ENCODE measurements around the gene KRT222.

Gene KRT222

GRCh38 chr17:40664582-40665333 is at the start of gene KRT222:
Gene KRT222, minus strand, starts transcription at chr17:40665177. Its CDS starts 78 bp downstream, at chr17:40665099.
- no peak for DNase-seq

DNA sequence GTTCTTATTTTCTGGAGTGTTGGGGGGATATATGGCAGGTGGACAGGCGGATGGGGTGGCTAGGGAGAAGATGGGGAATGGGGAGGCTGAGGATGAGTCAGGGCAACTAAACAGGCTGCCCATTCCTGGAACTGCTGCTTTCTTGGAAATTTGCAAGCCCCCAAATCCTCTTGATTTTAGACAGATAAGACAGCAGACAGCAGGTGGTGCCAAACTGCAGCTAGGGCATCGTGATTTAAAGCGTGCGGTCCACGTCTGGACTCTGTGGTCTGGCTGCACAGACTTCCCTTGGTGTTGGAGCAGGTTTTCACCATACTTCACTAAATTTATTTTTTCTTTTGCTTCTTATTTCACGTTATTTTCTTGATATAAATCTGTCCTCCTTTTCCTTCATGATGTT is 49.5 kb upstream of the KRT222 start:
- no peak for DNase-seq

DNA sequence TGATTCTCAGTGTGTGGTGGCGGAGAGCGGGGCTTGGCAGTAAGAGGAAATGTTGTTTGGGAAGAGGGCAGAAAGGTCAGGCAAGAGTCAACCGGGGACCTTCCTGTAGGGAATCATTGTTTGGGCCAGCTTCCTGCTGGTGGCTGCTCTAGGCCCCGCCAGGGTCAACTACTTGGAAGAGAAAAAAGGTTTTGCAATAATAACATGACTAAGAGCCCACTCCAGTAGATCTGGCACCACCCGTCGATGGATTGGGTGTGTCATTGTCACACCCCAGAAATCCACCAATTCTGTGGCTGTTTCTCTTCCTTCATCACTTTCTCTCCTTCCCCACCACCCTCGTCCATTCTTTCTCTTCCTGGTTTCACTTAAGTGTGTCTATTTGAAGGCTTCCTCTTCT is 42.8 kb upstream of the KRT222 start:
- DNase-seq, result no peak

DNA sequence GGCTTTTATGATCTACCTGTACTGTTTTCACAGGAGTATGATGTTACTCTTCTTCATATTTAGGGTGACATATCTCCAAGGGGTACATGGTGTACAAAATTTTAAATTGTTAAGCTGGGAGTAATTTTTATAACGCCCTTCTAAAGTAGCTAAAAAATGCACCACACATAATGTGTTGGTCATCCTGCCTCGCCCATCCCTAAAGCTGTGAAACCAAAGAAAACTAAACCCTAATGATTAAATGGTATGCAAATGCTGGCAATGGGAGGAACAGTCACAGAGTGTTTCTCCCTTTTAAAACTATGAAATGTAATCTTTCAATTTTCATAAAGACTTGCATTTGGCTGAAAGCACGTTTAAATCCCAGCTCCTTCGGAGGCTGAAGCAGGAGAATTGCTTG is 40.6 kb upstream of the KRT222 start:
- DNase-seq, result no peak

- DNase-seq, result no peak
These were observed 38.7 kb upstream of the KRT222 start, which contains the start of gene KRT24 for GRCh38 chr17:40703652-40704051. Gene KRT24, minus strand, starts transcription at chr17:40703752. Its CDS starts 59 bp downstream, at chr17:40703693.

- DNase-seq, result no peak
These were observed 37.3 kb upstream of the KRT222 start for GRCh38 chr17:40702271-40702670.

DNA sequence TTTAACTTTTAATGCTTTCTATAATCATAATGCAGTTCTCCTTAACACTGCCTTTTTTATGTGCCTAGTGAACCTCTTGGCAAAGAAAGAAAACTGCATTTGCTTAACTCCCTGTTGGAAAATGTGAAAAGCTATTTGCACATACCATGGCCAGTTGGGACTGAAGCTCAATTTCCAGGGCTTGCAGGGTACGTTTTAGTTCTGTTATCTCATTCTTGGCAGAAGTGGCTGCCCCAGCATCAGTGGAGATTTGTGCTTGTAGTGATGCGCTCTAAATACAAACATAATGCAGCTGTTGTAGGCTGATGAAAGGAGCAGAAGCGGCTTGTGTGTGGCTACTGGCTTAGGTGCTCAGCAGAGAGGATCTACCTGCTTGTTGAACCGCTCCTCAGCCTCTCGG is 34.9 kb upstream of the KRT222 start:
- no peak for DNase-seq

GRCh38 chr17:40699371-40699770 is 34.4 kb upstream of the KRT222 start:
- no peak for DNase-seq

- DNase-seq, result no peak
These were observed 32.3 kb upstream of the KRT222 start for GRCh38 chr17:40697297-40697696.

DNA sequence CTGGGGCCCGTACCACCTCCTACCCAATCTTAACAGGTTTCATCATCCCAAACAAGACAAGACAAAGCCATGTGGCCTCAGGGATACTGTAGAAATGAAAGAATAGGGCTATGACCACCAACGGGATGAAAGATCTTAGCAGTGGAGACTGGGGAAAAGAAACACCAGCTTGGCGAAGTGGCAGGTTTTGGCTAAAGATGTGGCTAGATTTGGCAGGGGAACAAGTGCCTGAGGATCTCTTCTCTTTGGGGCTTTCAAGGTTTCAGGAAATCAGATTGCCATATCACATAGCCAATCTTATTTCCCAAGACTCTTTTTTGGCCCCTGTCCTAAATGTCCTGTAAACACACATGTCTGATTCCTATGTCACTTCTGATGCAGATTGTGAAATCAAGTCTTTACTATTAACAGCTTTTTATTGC is 31.7 kb upstream of the KRT222 start:
- no peak for DNase-seq

- DNase-seq, result no peak
These were observed 31.0 kb upstream of the KRT222 start for GRCh38 chr17:40695874-40696472.

GRCh38 chr17:40694584-40694983 is 29.6 kb upstream of the KRT222 start:
- no peak for DNase-seq

- DNase-seq, result no peak
These were observed 22.1 kb upstream of the KRT222 start for GRCh38 chr17:40687106-40687505.

GRCh38 chr17:40686192-40686591 is 21.2 kb upstream of the KRT222 start:
- DNase-seq, result no peak

- no peak for DNase-seq
These were observed 16.0 kb upstream of the KRT222 start for GRCh38 chr17:40680998-40681397.

- DNase-seq, result no peak
These were observed 14.5 kb upstream of the KRT222 start for GRCh38 chr17:40679523-40679907.

GRCh38 chr17:40678902-40679522 is 14.0 kb upstream of the KRT222 start:
- DNase-seq, result no peak

GRCh38 chr17:40675905-40676304 is 10.9 kb upstream of the KRT222 start:
- no peak for DNase-seq

DNA sequence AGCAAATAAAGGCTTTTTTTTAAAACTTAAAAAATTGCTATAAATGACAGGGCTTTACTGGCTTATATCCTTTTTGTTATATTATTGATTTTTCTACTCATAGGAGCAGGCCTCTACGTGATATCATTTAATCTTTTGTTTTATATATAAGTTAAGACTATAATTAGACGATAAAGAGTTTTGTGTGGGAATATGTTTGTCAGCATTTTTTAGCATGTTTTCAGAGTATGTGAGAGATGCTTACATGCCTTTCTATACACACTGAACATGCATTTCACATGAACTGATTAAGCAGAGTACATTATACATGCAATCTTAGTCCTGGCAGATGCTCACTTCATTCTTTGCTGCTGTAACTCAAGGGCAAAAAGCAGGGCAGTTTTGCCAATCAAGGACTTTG is 7.7 kb upstream of the KRT222 start:
- DNase-seq, result no peak

DNA sequence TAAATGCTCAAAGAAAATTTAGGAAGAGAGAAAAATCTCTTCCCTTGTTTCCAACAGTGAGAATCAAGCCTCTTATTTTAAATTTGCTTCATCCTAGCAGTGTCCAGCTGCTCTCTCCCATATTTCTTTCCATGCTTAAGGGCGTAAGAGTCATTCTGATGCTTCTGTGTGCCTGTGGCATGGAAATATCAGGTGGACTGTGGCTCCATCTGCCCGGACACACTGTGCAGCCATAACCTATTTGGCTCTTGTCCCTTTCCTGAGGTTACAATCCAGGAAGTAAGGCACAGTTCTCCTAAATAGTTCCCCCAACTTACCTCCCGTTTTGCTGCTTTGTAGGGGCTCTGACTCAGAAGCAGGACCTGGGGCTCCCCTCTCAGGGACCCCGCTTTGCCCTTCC is 6.3 kb upstream of the KRT222 start:
- DNase-seq, result no peak

DNA sequence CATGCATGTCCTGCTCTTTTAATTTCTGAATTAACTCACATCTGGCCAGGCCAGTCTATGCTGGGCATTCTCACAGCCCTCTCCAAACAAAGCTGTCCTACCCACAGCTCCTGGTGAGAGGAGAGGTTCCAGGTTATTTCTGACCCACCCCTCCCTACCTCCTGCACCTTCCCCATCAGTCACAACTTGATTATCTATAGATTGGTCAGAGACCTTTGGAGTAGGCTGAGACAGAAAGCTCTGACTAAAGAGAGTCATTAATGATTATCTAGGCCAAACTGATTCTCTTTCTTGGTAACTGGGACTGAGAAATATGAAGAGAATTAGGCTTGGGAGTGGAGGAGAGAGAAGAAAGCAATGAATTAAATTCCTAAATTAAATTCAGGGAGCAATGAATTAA is 1.4 kb upstream of the KRT222 start:
- no peak for DNase-seq

GRCh38 chr17:40663252-40663651 is 1.7 kb downstream of the KRT222 start:
- no peak for DNase-seq

DNA sequence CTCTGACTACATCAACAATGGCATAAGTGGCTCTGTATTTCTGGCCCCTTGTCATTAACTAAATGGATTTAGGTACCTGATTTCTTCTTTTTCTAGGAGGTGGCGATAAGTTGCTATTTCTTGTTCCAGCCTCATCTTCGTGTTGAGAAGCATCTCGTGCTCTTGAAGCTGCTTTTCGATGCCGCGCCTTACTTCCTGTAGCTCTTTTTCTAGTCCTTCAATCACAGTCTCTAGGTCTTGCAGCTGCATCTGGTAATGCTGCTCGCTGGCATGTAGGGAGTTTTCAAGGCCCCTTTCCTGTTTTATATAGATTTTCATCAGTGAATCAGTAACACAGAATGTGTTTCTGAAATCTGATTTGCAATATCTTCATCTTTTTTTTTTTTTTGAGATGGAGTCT is 5.1 kb downstream of the KRT222 start:
- DNase-seq, result no peak

GRCh38 chr17:40658396-40658795 is 6.6 kb downstream of the KRT222 start:
- DNase-seq, result no peak
